Lower leg skin (tissue), 3 donors: ENCODE measurements around the gene TMEM163.

Experiments used
- CTCF ChIP-seq, 3 donors: fragments of 450-650 bp; IDR thresholded peaks; one replicate each; pipeline ENCODE4 v1.5.1; 2016; ENCODE audit warnings: antibody characterized with exemption in 3 of 3, mild to moderate bottlenecking in 3 of 3, moderate library complexity in 2 of 3
- POLR2A ChIP-seq, 2 donors: fragments of 450-650 bp; IDR thresholded peaks; one replicate each; pipeline ENCODE4 v1.6.1; 2016 to 2017; ENCODE audit warnings: antibody characterized with exemption in 2 of 2, mild to moderate bottlenecking in 1 of 2, moderate library complexity in 1 of 2

GRCh38 chr2:134555411-134555810 is 163.4 kb downstream of the TMEM163 start:
- TF ChIP-seq CTCF (IDR thresholded peaks at IDR 0.05): no peak
- no peak for TF ChIP-seq POLR2A (IDR thresholded peaks at IDR 0.05)
